Large intestine (tissue), 3 donors: ENCODE results near the gene TMEM184A. TPM values are rescaled to one million over a fixed set of nuclear protein-coding genes. Genes with fewer than 3 reads are reported as not detected.

Experiments used
- DNase-seq, 2 donors: peaks; one replicate each; pipeline versions ENCODE4 v3.0.0 to v3.0.0-alpha.2; 2013
- H3K27ac ChIP-seq: one replicate; pipeline ENCODE4 v1.5.1; 2013; ENCODE audit warnings: low read length
- H3K27me3 ChIP-seq: 2 replicates; pipeline ENCODE4 v1.6.1; 2013; ENCODE audit warnings: low read length; ENCODE audit not compliant: control insufficient read depth, insufficient read depth
- H3K36me3 ChIP-seq: 2 replicates; pipeline ENCODE4 v1.6.1; 2013; ENCODE audit warnings: low read length; ENCODE audit not compliant: control insufficient read depth, insufficient read depth
- H3K4me1 ChIP-seq: one replicate; pipeline ENCODE4 v1.6.1; 2013; ENCODE audit warnings: low read length; ENCODE audit not compliant: control insufficient read depth, insufficient read depth
- H3K4me3 ChIP-seq: one replicate; pipeline ENCODE4 v1.5.1; 2013; ENCODE audit warnings: low read length
- H3K9me3 ChIP-seq: one replicate; pipeline ENCODE4 v1.6.1; 2013; ENCODE audit warnings: mild to moderate bottlenecking, low read depth, low read length, moderate library complexity; ENCODE audit not compliant: control insufficient read depth
- WGBS: methylation state at CpG from one replicate; pipeline ENCODE4 v1.1.5; 2013; ENCODE audit warnings: low lambda C conversion rate; ENCODE audit not compliant: insufficient coverage; 5-methylcytosine and 5-hydroxymethylcytosine counted together
- polyA plus RNA-seq: library from polyadenylated mRNA; unstranded; fragments of 120-200 nt; gene quantifications from one replicate; pipeline ENCODE4 v1.2.1, GENCODE V29; 2013

The TMEM184A gene
- polyA plus RNA-seq, 1 donor, result 58.6 TPM

- WGBS, result 100% methylated on average over 2 of the region's 33 CpGs
- no peak for DNase-seq
- H3K9me3 ChIP-seq, result no peaks in the 10 kb centered on the region
- peaks cover 88% of the 10 kb centered on the region for H3K36me3 ChIP-seq
- no peaks in the 10 kb centered on the region for H3K4me1 ChIP-seq
- no peak overlapping the region for H3K4me3 ChIP-seq
- no peaks in the 10 kb centered on the region for H3K27me3 ChIP-seq
- no peak overlapping the region for H3K27ac ChIP-seq
Measured at GRCh38 chr7:1492640-1493039, 63.4 kb downstream of the TMEM184A start.

Other genes starting within 250 kb of the TMEM184A start
- 77.8 TPM for gene MICALL2, start 96.7 kb downstream of the TMEM184A start, polyA plus RNA-seq
- 50.0 TPM for gene INTS1, start 51.8 kb downstream of the TMEM184A start, polyA plus RNA-seq
- gene MAFK, start 25.5 kb downstream of the TMEM184A start, polyA plus RNA-seq, result 26.2 TPM
- gene PSMG3, start 13.8 kb upstream of the TMEM184A start, polyA plus RNA-seq, result 31.7 TPM
- gene ELFN1, start 114.1 kb upstream of the TMEM184A start, polyA plus RNA-seq, result 2.3 TPM